ENCODE results near the gene SDF4.
A peak's percentile ranks its signal among the peaks of the same experiment; 100 is the strongest.
"Not testable (repeated sequence)": the region's sequence is repeated elsewhere in the genome, so short reads cannot be mapped to it uniquely, and the experiment has no call there.

Gene SDF4

GRCh38 chr1:1259951-1260600, 28.3 kb upstream of the SDF4 start:
- no peak for DNase-seq (ENCODE audit: low read depth in 2 of 2)

- no peak for DNase-seq (ENCODE audit: low read depth in 2 of 2)
Measured at GRCh38 chr1:1259540-1259939, 27.7 kb upstream of the SDF4 start.

- no peak for DNase-seq (ENCODE audit: low read depth in 2 of 2)
Measured at GRCh38 chr1:1259119-1259488, 27.3 kb upstream of the SDF4 start.

GRCh38 chr1:1256956-1257871, 25.4 kb upstream of the SDF4 start:
- DNase-seq (ENCODE audit: low read depth in 2 of 2), result no peak

- DNase-seq (ENCODE audit: low read depth in 2 of 2), result no peak
Measured at GRCh38 chr1:1255611-1256010, 23.8 kb upstream of the SDF4 start.

- DNase-seq (ENCODE audit: low read depth in 2 of 2), result no peak
Measured at GRCh38 chr1:1255078-1255477, 23.3 kb upstream of the SDF4 start.

GRCh38 chr1:1254667-1254998, 22.8 kb upstream of the SDF4 start:
- no peak for DNase-seq (ENCODE audit: low read depth in 2 of 2)

- DNase-seq (ENCODE audit: low read depth in 2 of 2), result no peak
Measured at GRCh38 chr1:1253972-1254666, 22.3 kb upstream of the SDF4 start.

GRCh38 chr1:1253314-1253713, 21.5 kb upstream of the SDF4 start:
- DNase-seq (ENCODE audit: low read depth in 2 of 2), result no peak

GRCh38 chr1:1250786-1251284, 19.0 kb upstream of the SDF4 start:
- peak; percentile 51 to 66 for DNase-seq (ENCODE audit: low read depth in 2 of 2)

- DNase-seq (ENCODE audit: low read depth in 2 of 2), result not testable (repeated sequence)
Measured at GRCh38 chr1:1248009-1248913, 16.5 kb upstream of the SDF4 start.

- DNase-seq (ENCODE audit: low read depth in 2 of 2), result no peak
Measured at GRCh38 chr1:1247341-1247913, 15.6 kb upstream of the SDF4 start.

GRCh38 chr1:1246577-1247340, 15.0 kb upstream of the SDF4 start, which contains the start of gene C1QTNF12:
TSS of gene C1QTNF12 (minus strand) at chr1:1246722. CDS start at chr1:1246690, 32 bp downstream.
- no peak for DNase-seq (ENCODE audit: low read depth in 2 of 2)

GRCh38 chr1:1245817-1246576, 14.2 kb upstream of the SDF4 start:
- DNase-seq (ENCODE audit: low read depth in 2 of 2), result no peak

- no peak for DNase-seq (ENCODE audit: low read depth in 2 of 2)
Measured at GRCh38 chr1:1245178-1245816, 13.5 kb upstream of the SDF4 start.

- DNase-seq (ENCODE audit: low read depth in 2 of 2), result no peak
Measured at GRCh38 chr1:1244192-1244811, 12.5 kb upstream of the SDF4 start.

GRCh38 chr1:1243807-1244191, 12.0 kb upstream of the SDF4 start:
- no peak for DNase-seq (ENCODE audit: low read depth in 2 of 2)

GRCh38 chr1:1243266-1243660, 11.5 kb upstream of the SDF4 start:
- no peak for DNase-seq (ENCODE audit: low read depth in 2 of 2)
